HG03175 (cell line): Measurements from ENCODE around the gene MT1E.
"Not testable (repeated sequence)": the region's sequence is repeated elsewhere in the genome, so short reads cannot be mapped to it uniquely, and the experiment has no call there.

ENCODE experiments used
- ATAC-seq: cut with Tn5 transposase; IDR thresholded peaks from one replicate; pipeline ENCODE4 v1.9.1; 2021; ENCODE audit warnings: mild to moderate bottlenecking, moderate library complexity; ENCODE audit not compliant: unreplicated experiment

MT1E gene

GRCh38 chr16:56625140-56625942 lies at the start of gene MT1E:
MT1E (plus strand) TSS chr16:56625781; CDS start chr16:56625852, 71 bp downstream.
- ATAC-seq: peak; percentile 77

- ATAC-seq: peak; percentile 95
These were observed 48.8 kb upstream of the MT1E start for GRCh38 chr16:56576585-56577299.

GRCh38 chr16:56577300-56577625 lies 48.3 kb upstream of the MT1E start:
- no peak for ATAC-seq

- no peak for ATAC-seq
These were observed 45.1 kb upstream of the MT1E start for GRCh38 chr16:56580391-56581048.

- not testable (repeated sequence) for ATAC-seq
These were observed 42.7 kb upstream of the MT1E start for GRCh38 chr16:56582911-56583310.

GRCh38 chr16:56583351-56584168 lies 42.0 kb upstream of the MT1E start:
- no peak for ATAC-seq

GRCh38 chr16:56584276-56584675 lies 41.3 kb upstream of the MT1E start:
- no peak for ATAC-seq

GRCh38 chr16:56588781-56589140 lies 36.8 kb upstream of the MT1E start:
- ATAC-seq: no peak

GRCh38 chr16:56589141-56590039 lies 36.2 kb upstream of the MT1E start, which contains the start of gene MT3:
MT3 (plus strand) TSS chr16:56589528; CDS start chr16:56589591, 63 bp downstream.
- no peak for ATAC-seq

- no peak for ATAC-seq
These were observed 34.1 kb upstream of the MT1E start for GRCh38 chr16:56591377-56592060.

- no peak for ATAC-seq
These were observed 31.8 kb upstream of the MT1E start for GRCh38 chr16:56593573-56594291.

GRCh38 chr16:56594292-56594619 lies 31.3 kb upstream of the MT1E start:
- ATAC-seq: no peak

GRCh38 chr16:56600398-56600999 lies 25.1 kb upstream of the MT1E start:
- no peak for ATAC-seq

GRCh38 chr16:56601325-56601724 lies 24.3 kb upstream of the MT1E start:
- ATAC-seq: no peak

- no peak for ATAC-seq
These were observed 22.0 kb upstream of the MT1E start for GRCh38 chr16:56603589-56603988.

- ATAC-seq: no peak
These were observed 20.6 kb upstream of the MT1E start for GRCh38 chr16:56604966-56605365.

- ATAC-seq: no peak
These were observed 20.1 kb upstream of the MT1E start for GRCh38 chr16:56605475-56605874.

GRCh38 chr16:56606071-56606475 lies 19.5 kb upstream of the MT1E start:
- no peak for ATAC-seq
